PC-9 (cell line): ENCODE data around the gene ZNF592.

ENCODE experiments used
- CTCF ChIP-seq: fragments of 200-600 bp; sonication (generic); conservative IDR thresholded peaks from 2 replicates; pipeline ENCODE4 v1.6.1; 2017; ENCODE audit warnings: mixed run types, antibody characterized with exemption, mild to moderate bottlenecking, moderate library complexity
- EZH2 ChIP-seq: fragments of 200-600 bp; sonication (generic); IDR thresholded peaks from 2 replicates; pipeline ENCODE4 v1.8.0; 2017; ENCODE audit warnings: antibody characterized with exemption, low read depth

- TF ChIP-seq CTCF (no peak), EZH2 (no peak)
Observed at GRCh38 chr15:84716036-84716732, 32.2 kb upstream of the ZNF592 start, which contains the start of gene SEC11A.
